HepG2 (cell line): ENCODE results near the gene MSTN. TPM values are rescaled to one million over a fixed set of nuclear protein-coding genes. Genes with fewer than 3 reads are reported as not detected.

Source experiments
- ATAC-seq: fragments of 200-7000 bp; cut with Tn5 transposase; 3 replicates; pipeline ENCODE4 v1.9.1; 2020; ENCODE audit warnings: mild to moderate bottlenecking, moderate library complexity
- BruUV-seq: library from RNA; stranded (reverse); fragments of 400-500 nt; replicated peaks from 2 replicates; lab custom pipeline; 2021; lab: Mats Ljungman, UMichigan
- CTCF ChIA-PET: fragments of 300-600 bp; formaldehyde crosslinking; extraction: SDS; loops from one replicate; lab custom pipeline; 2021; ENCODE audit warnings: low total read pairs, inconsistent platforms, low intra/inter-chr PET ratio; lab: Yijun Ruan, JAX
- POLR2A ChIA-PET: fragments of 350-600 bp; sonication (Branson Sonifier 250); formaldehyde crosslinking; loops from one replicate; lab custom pipeline; 2020; ENCODE audit warnings: antibody characterized with exemption, inconsistent platforms; lab: Yijun Ruan, JAX
- DNase-seq: peaks from one replicate; pipeline ENCODE4 v3.0.0-alpha.2; 2015; ENCODE audit warnings: low spot score
- FAIRE-seq: peaks from 3 replicates; lab custom pipeline; 2011; peaks lifted over from hg19 to GRCh38; lab: Jason Lieb, UNC
- H2AFZ ChIP-seq: one replicate; pipeline ENCODE4 v1.6.1; 2011; ENCODE audit warnings: low read length, inconsistent platforms
- H3K27ac ChIP-seq: fragments of 300-600 bp; 3 replicates; pipeline ENCODE4 v1.8.0; 2011; ENCODE audit warnings: mixed run types, mild to moderate bottlenecking, mixed read lengths, low read length, inconsistent platforms; ENCODE audit not compliant: insufficient read depth; ENCODE audit errors: extremely low read length
- H3K27me3 ChIP-seq, 2 experiments: fragments of 200-600 bp in 1 of 2; 2 replicates in 1 of 2; 3 replicates in 1 of 2; pipeline versions ENCODE4 v1.6.0 to v1.8.0; 2011; ENCODE audit warnings: low read length in 2 of 2, mild to moderate bottlenecking in 2 of 2, moderate library complexity in 2 of 2, inconsistent platforms in 1 of 2; ENCODE audit not compliant: insufficient read depth in 2 of 2, control insufficient read depth in 1 of 2
- H3K36me3 ChIP-seq, 2 experiments: fragments of 200-600 bp in 1 of 2; replicated peaks in 1 of 2; 2 replicates in 1 of 2; 3 replicates in 1 of 2; pipeline versions ENCODE4 v1.5.1 to v1.8.0; 2011; ENCODE audit warnings: low read length in 2 of 2, inconsistent platforms in 1 of 2; ENCODE audit not compliant: insufficient read depth in 2 of 2, control insufficient read depth in 1 of 2
- H3K4me1 ChIP-seq: 2 replicates; pipeline ENCODE4 v1.5.1; 2012; ENCODE audit warnings: low read length, inconsistent platforms; ENCODE audit not compliant: insufficient read depth
- H3K4me2 ChIP-seq: 2 replicates; pipeline ENCODE4 v1.6.0; 2011; ENCODE audit warnings: low read depth, low read length, inconsistent platforms
- H3K4me3 ChIP-seq, 3 experiments: fragments of 200-600 bp in 1 of 3; sonication (generic), shearing (Covaris generic) in 1 of 3; replicated peaks in 1 of 3; 2 replicates each; pipeline ENCODE4 v1.5.1; 2011 to 2016; ENCODE audit warnings: low read length in 3 of 3, inconsistent platforms in 2 of 3, low read depth in 2 of 3, mild to moderate bottlenecking in 2 of 3, control low read depth in 1 of 3, mixed read lengths in 1 of 3; ENCODE audit not compliant: insufficient read depth in 1 of 3
- H3K79me2 ChIP-seq: one replicate; pipeline ENCODE4 v1.6.1; 2011; ENCODE audit warnings: low read length, inconsistent platforms; ENCODE audit not compliant: insufficient read depth
- H3K9ac ChIP-seq: 2 replicates; pipeline ENCODE4 v1.6.0; 2011; ENCODE audit warnings: mild to moderate bottlenecking, low read depth, low read length, inconsistent platforms; ENCODE audit not compliant: insufficient read depth
- H3K9me3 ChIP-seq: 2 replicates; pipeline ENCODE4 v1.5.1; 2012; ENCODE audit warnings: mild to moderate bottlenecking, low read length
- H4K20me1 ChIP-seq: 2 replicates; pipeline ENCODE4 v1.6.0; 2011; ENCODE audit warnings: inconsistent platforms, mild to moderate bottlenecking, low read length, moderate library complexity; ENCODE audit not compliant: insufficient read depth
- CENPX ChIP-seq: sonication (generic); formaldehyde crosslinking; IDR thresholded peaks from 2 replicates; pipeline ENCODE4 v1.9.0; 2021; ENCODE audit warnings: mild to moderate bottlenecking, missing genetic modification reagents, moderate library complexity
- RARA ChIP-seq: IDR thresholded peaks from 2 replicates; pipeline ENCODE4 v1.6.1; 2016; ENCODE audit warnings: missing genetic modification reagents, missing compliant biosample characterization
- RCOR2 ChIP-seq: IDR thresholded peaks from 2 replicates; pipeline ENCODE4 v1.6.1; 2016; ENCODE audit warnings: missing biosample characterization, missing genetic modification reagents
- SIX1 ChIP-seq: sonication (generic); formaldehyde crosslinking; IDR thresholded peaks from 2 replicates; pipeline ENCODE4 v1.4.0; 2020; ENCODE audit warnings: missing genetic modification reagents, borderline replicate concordance
- SP2 ChIP-seq: sonication (generic); formaldehyde crosslinking; IDR thresholded peaks from 2 replicates; pipeline ENCODE4 v1.5.1; 2020; ENCODE audit warnings: mild to moderate bottlenecking, missing genetic modification reagents
- SP4 ChIP-seq: sonication (generic); formaldehyde crosslinking; IDR thresholded peaks from 2 replicates; pipeline ENCODE4 v1.8.1; 2023; ENCODE audit warnings: mild to moderate bottlenecking, missing genetic modification reagents
- TBX3 ChIP-seq: fragments of 450-650 bp; IDR thresholded peaks from 2 replicates; pipeline ENCODE4 v1.6.1; 2017; ENCODE audit warnings: antibody characterized with exemption, mild to moderate bottlenecking, inconsistent platforms, borderline replicate concordance
- ZNF737 ChIP-seq: sonication (generic); formaldehyde crosslinking; IDR thresholded peaks from 2 replicates; pipeline ENCODE4 v1.5.0; 2020; ENCODE audit warnings: missing genetic modification reagents, mild to moderate bottlenecking, borderline replicate concordance
- WGBS: methylation state at CpG from one replicate; pipeline ENCODE4 v1.1.6; 2017; ENCODE audit warnings: low lambda C conversion rate; 5-methylcytosine and 5-hydroxymethylcytosine counted together
- in situ Hi-C: cut with HindIII; loops from 2 replicates; pipeline ENCODE4 v1.10.0; 2017; ENCODE audit warnings: low pct_unique_long_range_greater_than_20kb; ENCODE audit not compliant: extremely low pct_ligation_motif_present
- intact Hi-C: fragments of 100-400 bp; cut with micrococcal nuclease; formaldehyde crosslinking; loops from one replicate; pipeline ENCODE4 v1.10.0; 2022; ENCODE audit not compliant: unreplicated experiment
- polyA plus RNA-seq, 8 experiments: library from polyadenylated mRNA; depleted of rRNA in 3 of 8; stranded (reverse) in 7 of 8; unstranded in 1 of 8; fragments of >200 nt; fragmentation: Illumina TruSeq in 4 of 8; extraction: Trizol in 4 of 8; gene quantifications; 2 replicates each; pipeline versions ENCODE4 v1.2.1 to v1.2.3, GENCODE V29; 2011 to 2016; ENCODE audit warnings: low read depth in 4 of 8, missing spikeins in 1 of 8, mixed read lengths in 1 of 8; ENCODE audit not compliant: insufficient read depth in 1 of 8
- total RNA-seq, 5 experiments: library from RNA; depleted of rRNA; stranded (reverse); fragments of >200 nt; fragmentation: Illumina TruSeq; extraction: Trizol; gene quantifications; 2 replicates each; pipeline ENCODE4 v1.2.3, GENCODE V29; 2016; ENCODE audit warnings: low read depth in 1 of 5
- TF ChIP-seq, protein P1 (sequence below): sonication (generic); formaldehyde crosslinking; IDR thresholded peaks from 2 replicates; pipeline ENCODE4 v1.8.1; 2023; ENCODE audit warnings: missing genetic modification reagents, inconsistent platforms, borderline replicate concordance
- TF ChIP-seq, protein P2 (sequence below): sonication (generic); formaldehyde crosslinking; IDR thresholded peaks from 2 replicates; pipeline ENCODE4 v1.5.0; 2020; ENCODE audit warnings: mild to moderate bottlenecking, missing genetic modification reagents
- TF ChIP-seq, protein P3 (sequence below): sonication (generic); formaldehyde crosslinking; conservative IDR thresholded peaks from 2 replicates; pipeline ENCODE4 v1.4.0; 2020; ENCODE audit warnings: missing genetic modification reagents
- TF ChIP-seq, protein P4 (sequence below): sonication (generic); formaldehyde crosslinking; IDR thresholded peaks from 2 replicates; pipeline ENCODE4 v1.4.0; 2020; ENCODE audit warnings: missing genetic modification reagents

The MSTN gene
- total and polyA plus RNA-seq, 2 of the 13 experiments (the other 11 are each of a cell fraction or from before 2014, with no cell fraction given): 0.04 TPM; not detected in 1

DNA sequence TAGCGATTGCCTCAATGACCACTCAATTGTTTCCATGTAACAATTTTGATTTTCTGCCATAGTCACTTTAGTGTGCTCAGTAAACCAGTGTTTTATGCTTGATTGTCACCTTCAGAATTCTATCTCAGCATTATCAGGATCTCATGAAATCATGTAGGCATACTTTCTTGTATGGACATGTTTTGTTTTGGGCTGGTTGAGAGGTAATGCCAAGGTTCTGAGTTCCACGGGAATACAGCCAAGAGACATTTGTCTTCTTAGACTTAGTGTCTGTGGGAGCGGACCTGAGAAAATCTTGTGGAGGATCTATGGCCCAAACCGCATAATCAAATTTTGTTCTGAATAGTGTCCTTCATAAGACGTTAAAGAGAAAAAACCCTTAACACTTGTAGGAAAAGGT, 10.2 kb downstream of the MSTN start:
- ChIA-PET POLR2A (no interaction called here), CTCF (no interaction called here)
- 38% methylated on average over 5 of the region's 5 CpGs for WGBS
- H3K36me3 ChIP-seq: no peaks in the 10 kb centered on the region
- H3K27ac ChIP-seq: no peak overlapping the region
- no TSS peak for BruUV-seq
- ATAC-seq (no peak), FAIRE-seq (no peak)
- in situ Hi-C loops: loop anchor here (25.0 kb wide), 1 partner anchor 390 kb away; the partner anchor contains the start of genes ANKAR and ASNSD1
- intact Hi-C loops: no loop called here
- TF ChIP-seq, protein P1, sequence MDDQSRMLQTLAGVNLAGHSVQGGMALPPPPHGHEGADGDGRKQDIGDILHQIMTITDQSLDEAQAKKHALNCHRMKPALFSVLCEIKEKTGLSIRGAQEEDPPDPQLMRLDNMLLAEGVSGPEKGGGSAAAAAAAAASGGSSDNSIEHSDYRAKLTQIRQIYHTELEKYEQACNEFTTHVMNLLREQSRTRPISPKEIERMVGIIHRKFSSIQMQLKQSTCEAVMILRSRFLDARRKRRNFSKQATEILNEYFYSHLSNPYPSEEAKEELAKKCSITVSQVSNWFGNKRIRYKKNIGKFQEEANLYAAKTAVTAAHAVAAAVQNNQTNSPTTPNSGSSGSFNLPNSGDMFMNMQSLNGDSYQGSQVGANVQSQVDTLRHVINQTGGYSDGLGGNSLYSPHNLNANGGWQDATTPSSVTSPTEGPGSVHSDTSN (CRISPR knock-in tag): no peak
- TF ChIP-seq TBX3 (no peak), ZNF737 (no peak), SP2 (no peak), CENPX (CRISPR knock-in tag) (no peak), RARA (CRISPR knock-in tag) (no peak), SP4 (CRISPR knock-in tag) (no peak), RCOR2 (CRISPR knock-in tag) (no peak), SIX1 (CRISPR knock-in tag) (no peak)
- TF ChIP-seq, protein P2, sequence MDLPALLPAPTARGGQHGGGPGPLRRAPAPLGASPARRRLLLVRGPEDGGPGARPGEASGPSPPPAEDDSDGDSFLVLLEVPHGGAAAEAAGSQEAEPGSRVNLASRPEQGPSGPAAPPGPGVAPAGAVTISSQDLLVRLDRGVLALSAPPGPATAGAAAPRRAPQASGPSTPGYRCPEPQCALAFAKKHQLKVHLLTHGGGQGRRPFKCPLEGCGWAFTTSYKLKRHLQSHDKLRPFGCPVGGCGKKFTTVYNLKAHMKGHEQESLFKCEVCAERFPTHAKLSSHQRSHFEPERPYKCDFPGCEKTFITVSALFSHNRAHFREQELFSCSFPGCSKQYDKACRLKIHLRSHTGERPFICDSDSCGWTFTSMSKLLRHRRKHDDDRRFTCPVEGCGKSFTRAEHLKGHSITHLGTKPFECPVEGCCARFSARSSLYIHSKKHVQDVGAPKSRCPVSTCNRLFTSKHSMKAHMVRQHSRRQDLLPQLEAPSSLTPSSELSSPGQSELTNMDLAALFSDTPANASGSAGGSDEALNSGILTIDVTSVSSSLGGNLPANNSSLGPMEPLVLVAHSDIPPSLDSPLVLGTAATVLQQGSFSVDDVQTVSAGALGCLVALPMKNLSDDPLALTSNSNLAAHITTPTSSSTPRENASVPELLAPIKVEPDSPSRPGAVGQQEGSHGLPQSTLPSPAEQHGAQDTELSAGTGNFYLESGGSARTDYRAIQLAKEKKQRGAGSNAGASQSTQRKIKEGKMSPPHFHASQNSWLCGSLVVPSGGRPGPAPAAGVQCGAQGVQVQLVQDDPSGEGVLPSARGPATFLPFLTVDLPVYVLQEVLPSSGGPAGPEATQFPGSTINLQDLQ (CRISPR knock-in tag): no peak
- TF ChIP-seq, protein P3, sequence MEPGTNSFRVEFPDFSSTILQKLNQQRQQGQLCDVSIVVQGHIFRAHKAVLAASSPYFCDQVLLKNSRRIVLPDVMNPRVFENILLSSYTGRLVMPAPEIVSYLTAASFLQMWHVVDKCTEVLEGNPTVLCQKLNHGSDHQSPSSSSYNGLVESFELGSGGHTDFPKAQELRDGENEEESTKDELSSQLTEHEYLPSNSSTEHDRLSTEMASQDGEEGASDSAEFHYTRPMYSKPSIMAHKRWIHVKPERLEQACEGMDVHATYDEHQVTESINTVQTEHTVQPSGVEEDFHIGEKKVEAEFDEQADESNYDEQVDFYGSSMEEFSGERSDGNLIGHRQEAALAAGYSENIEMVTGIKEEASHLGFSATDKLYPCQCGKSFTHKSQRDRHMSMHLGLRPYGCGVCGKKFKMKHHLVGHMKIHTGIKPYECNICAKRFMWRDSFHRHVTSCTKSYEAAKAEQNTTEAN: no peak
- TF ChIP-seq, protein P4, sequence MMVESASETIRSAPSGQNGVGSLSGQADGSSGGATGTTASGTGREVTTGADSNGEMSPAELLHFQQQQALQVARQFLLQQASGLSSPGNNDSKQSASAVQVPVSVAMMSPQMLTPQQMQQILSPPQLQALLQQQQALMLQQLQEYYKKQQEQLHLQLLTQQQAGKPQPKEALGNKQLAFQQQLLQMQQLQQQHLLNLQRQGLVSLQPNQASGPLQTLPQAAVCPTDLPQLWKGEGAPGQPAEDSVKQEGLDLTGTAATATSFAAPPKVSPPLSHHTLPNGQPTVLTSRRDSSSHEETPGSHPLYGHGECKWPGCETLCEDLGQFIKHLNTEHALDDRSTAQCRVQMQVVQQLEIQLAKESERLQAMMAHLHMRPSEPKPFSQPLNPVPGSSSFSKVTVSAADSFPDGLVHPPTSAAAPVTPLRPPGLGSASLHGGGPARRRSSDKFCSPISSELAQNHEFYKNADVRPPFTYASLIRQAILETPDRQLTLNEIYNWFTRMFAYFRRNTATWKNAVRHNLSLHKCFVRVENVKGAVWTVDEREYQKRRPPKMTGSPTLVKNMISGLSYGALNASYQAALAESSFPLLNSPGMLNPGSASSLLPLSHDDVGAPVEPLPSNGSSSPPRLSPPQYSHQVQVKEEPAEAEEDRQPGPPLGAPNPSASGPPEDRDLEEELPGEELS (CRISPR knock-in tag): no peak
- TF ChIP-seq, all 625 proteins: peak for 0
- H4K20me1 ChIP-seq: no peaks in the 10 kb centered on the region
- H3K79me2 ChIP-seq: no peaks in the 10 kb centered on the region
- H3K4me3 ChIP-seq: no peak overlapping the region
- DNase-seq: no peak
- H3K9me3 ChIP-seq: no peaks in the 10 kb centered on the region
- no peaks in the 10 kb centered on the region for H3K4me1 ChIP-seq
- H3K27me3 ChIP-seq: peaks cover 3 to 5% of the 10 kb centered on the region in 2 experiments; a peak in 1 of 5 replicates
- H2AFZ ChIP-seq: no peak overlapping the region
- no peak overlapping the region for H3K9ac ChIP-seq
- H3K4me2 ChIP-seq: no peak overlapping the region
